ENCODE results near the gene UNC5A. TPM values are rescaled to one million over a fixed set of nuclear protein-coding genes. Genes with fewer than 3 reads are reported as not detected.

The UNC5A gene
- total RNA-seq, 1 donor from 2014 or later: not detected

DNA sequence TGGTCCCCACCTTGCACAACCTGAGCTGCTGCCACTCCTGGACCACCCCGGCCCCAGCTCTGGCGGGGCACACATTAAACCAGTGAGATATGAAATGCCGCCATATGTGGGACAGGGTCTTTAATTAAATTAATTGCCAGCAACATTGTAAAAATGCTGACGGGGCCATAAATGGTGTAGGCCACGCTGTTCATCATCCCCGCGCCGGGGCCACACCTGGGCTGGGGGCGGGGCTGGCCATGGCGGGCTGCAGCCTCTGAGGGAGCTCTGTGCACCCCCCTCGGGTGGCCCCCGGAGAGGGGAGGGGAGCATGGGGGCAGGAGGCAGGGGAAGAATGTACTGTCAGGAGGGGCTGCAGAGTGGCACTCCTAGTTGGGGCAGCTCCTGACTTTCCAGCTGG lies 41.0 kb downstream of the UNC5A start:
- H3K36me3 Mint-ChIP-seq (ENCODE audit: low read depth): no peaks in the 10 kb centered on the region
- ChIA-PET CTCF (no interaction called here), POLR2A (no interaction called here)
- no peak overlapping the region for H3K4me3 Mint-ChIP-seq
- ATAC-seq (ENCODE audit: low read depth) (no peak), DNase-seq (no peak)
- intact Hi-C loops (cut with micrococcal nuclease): no loop called here
- H3K27me3 Mint-ChIP-seq: peaks cover 16% of the 10 kb centered on the region
- no peak for TF ChIP-seq CTCF (IDR thresholded peaks at IDR 0.05)
- H3K27ac Mint-ChIP-seq: no peak overlapping the region
- H3K9me3 Mint-ChIP-seq: no peaks in the 10 kb centered on the region
- H3K4me1 Mint-ChIP-seq: no peaks in the 10 kb centered on the region

DNA sequence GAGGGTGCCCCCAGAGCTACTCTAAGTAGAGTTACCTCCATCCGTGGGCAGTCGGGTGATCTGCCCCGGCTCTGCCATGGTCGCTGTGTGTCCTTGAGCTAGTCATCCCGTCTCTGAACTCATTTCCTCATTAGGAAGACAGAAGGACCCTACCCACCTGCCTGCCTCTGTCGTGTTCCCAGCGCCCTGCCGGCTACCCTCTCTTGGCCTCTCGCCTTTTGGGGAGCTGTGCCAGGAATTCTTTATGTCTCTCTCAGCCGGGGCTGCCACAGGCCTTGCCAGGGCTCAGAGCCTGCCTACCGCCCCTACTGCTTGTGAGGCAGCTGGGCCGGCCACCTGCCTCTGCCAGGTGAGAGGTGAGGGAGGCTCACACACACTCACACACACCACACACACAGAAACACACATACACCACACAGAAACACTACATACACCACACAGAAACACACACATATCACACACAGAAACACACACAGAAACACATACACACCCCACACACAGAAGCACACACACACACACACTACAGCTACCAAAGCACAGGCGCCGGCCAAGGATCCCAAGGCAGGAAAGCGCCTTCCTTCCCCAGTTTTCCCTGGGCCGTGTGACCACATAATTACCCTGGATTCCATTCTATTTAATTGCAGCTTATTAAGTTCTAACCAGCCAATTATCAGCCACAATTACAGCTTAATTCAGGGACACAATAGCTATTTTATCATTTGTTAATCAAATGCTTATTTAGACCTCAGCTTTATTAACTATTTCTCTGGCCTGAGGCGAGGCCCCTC lies 41.7 kb downstream of the UNC5A start:
- H3K27ac Mint-ChIP-seq: no peak overlapping the region
- H3K27me3 Mint-ChIP-seq: peaks cover 19% of the 10 kb centered on the region
- no peaks in the 10 kb centered on the region for H3K36me3 Mint-ChIP-seq (ENCODE audit: low read depth)
- POLR2A ChIA-PET: no interaction called here
- intact Hi-C loops (cut with micrococcal nuclease): no loop called here
- H3K4me1 Mint-ChIP-seq: no peaks in the 10 kb centered on the region
- CTCF ChIA-PET: no interaction called here
- DNase-seq (no peak), ATAC-seq (ENCODE audit: low read depth) (no peak)
- H3K9me3 Mint-ChIP-seq: no peaks in the 10 kb centered on the region
- no peak for TF ChIP-seq CTCF (IDR thresholded peaks at IDR 0.05)
- H3K4me3 Mint-ChIP-seq: no peak overlapping the region

GRCh38 chr5:176853151-176853778 lies 42.9 kb downstream of the UNC5A start:
- Mint-ChIP-seq H3K27me3 (peaks cover 19% of the 10 kb centered on the region), H3K4me1 (no peaks in the 10 kb centered on the region), H3K9me3 (no peaks in the 10 kb centered on the region), H3K4me3 (no peak overlapping the region), H3K36me3 (ENCODE audit: low read depth) (no peaks in the 10 kb centered on the region), H3K27ac (no peak overlapping the region)
- TF ChIP-seq CTCF (IDR thresholded peaks at IDR 0.05): no peak
- DNase-seq (no peak), ATAC-seq (ENCODE audit: low read depth) (no peak)
- intact Hi-C loops (cut with micrococcal nuclease): no loop called here
- CTCF ChIA-PET: no interaction called here
- POLR2A ChIA-PET: no interaction called here

DNA sequence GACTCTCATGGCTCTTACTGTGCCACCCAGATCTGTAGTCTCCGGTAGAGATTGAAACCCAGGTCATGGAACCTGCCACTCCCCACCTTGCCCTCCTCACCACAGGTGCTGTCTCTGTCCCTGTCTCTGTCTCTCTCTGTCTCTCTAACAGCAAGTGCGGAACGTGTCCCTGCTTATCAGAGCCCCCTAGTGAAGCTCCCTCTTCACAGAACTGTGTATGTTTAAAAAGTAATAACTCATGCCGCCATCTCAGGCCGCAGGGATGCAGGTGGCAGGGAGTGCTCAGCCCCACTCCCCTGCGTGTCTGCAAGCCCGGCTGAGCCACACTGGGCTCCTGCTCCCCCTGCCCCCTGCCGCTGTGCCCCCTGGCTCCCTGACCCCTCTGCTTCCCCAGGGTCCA lies 43.8 kb downstream of the UNC5A start:
- H3K36me3 Mint-ChIP-seq (ENCODE audit: low read depth): no peaks in the 10 kb centered on the region
- H3K27ac Mint-ChIP-seq: no peak overlapping the region
- ATAC-seq (ENCODE audit: low read depth) (no peak), DNase-seq (no peak)
- POLR2A ChIA-PET: no interaction called here
- TF ChIP-seq CTCF (IDR thresholded peaks at IDR 0.05): no peak
- intact Hi-C loops (cut with micrococcal nuclease): no loop called here
- CTCF ChIA-PET: no interaction called here
- H3K9me3 Mint-ChIP-seq: no peaks in the 10 kb centered on the region
- H3K4me3 Mint-ChIP-seq: no peak overlapping the region
- H3K4me1 Mint-ChIP-seq: no peaks in the 10 kb centered on the region
- peaks cover 17% of the 10 kb centered on the region for H3K27me3 Mint-ChIP-seq

DNA sequence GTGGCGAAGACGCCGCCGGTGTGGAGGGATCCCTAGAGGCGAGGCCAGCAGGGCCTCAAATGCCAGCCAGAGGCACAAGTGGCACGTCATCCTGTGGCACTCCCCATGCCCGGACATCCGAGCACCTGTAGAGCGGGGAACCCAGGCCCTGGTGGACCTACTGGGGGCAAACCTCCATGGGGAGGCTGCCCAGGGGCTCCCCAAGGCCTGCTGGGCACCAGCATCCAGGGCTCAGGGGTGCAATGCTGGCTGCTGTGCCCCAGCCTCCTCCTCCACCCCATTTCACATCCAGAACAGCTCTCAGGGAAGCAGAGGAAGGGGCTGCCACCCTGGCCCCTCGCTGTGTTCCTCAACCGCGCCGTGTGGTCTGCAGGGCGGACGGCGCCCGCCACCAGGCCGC lies 45.2 kb downstream of the UNC5A start:
- Mint-ChIP-seq H3K4me3 (no peak overlapping the region), H3K4me1 (no peaks in the 10 kb centered on the region), H3K27ac (no peak overlapping the region), H3K9me3 (no peaks in the 10 kb centered on the region), H3K36me3 (ENCODE audit: low read depth) (no peaks in the 10 kb centered on the region), H3K27me3 (peaks cover 20% of the 10 kb centered on the region)
- ATAC-seq (ENCODE audit: low read depth) (no peak), DNase-seq (no peak)
- ChIA-PET POLR2A (no interaction called here), CTCF (no interaction called here)
- intact Hi-C loops (cut with micrococcal nuclease): no loop called here
- no peak for TF ChIP-seq CTCF (IDR thresholded peaks at IDR 0.05)

Measured in activated B cell treated with CpG ODN at 0.5 μM for 24 hours (primary cell).